ENCODE results near the gene SSH3.
"Not testable (repeated sequence)": the region's sequence is repeated elsewhere in the genome, so short reads cannot be mapped to it uniquely, and the experiment has no call there.

The SSH3 gene

DNA sequence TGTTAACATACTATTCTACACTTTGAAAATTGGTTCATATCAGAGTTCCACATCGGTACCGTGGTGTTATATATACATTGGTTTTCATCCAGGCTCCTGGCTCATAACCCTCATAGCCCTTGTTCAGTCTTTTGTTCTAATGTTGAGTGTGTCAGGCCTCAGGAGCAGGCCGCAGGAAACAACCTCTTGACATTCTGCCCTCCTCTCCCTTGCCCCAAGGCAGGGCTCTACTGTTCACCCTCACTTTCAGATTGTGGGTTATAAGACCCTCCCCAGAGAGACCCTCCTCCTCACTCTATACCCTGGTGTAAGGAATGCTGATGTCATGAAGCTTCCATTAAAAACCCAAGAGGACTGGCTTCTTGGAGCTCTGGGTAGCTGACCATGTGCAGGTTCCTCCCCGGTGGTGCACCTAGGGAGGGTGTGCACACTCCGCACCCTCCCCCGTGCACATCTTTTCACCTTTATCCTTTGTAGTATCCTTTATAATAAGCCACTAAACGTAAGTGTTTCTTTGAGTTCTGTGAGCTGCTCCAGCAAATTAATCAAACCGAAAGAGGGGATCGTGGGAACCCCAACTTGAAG is 12.1 kb downstream of the SSH3 start:
- DNase-seq (no peak), ATAC-seq (no peak)
- Mint-ChIP-seq H3K4me1 (peaks cover 43% of the 10 kb centered on the region), H3K27me3 (peaks cover 4% of the 10 kb centered on the region), H3K27ac (no peak overlapping the region), H3K36me3 (ENCODE audit: low read depth) (peaks cover 3% of the 10 kb centered on the region), H3K9me3 (no peaks in the 10 kb centered on the region), H3K4me3 (no peak overlapping the region)

GRCh38 chr11:67316882-67317204 is 13.5 kb downstream of the SSH3 start:
- ATAC-seq, result no peak
- H3K27me3 Mint-ChIP-seq, result peaks cover 4% of the 10 kb centered on the region
- DNase-seq, result no peak
- H3K27ac Mint-ChIP-seq, result peak overlapping the region; percentile 98
- peaks cover 3% of the 10 kb centered on the region for H3K36me3 Mint-ChIP-seq (ENCODE audit: low read depth)
- no peaks in the 10 kb centered on the region for H3K9me3 Mint-ChIP-seq
- peaks cover 38% of the 10 kb centered on the region for H3K4me1 Mint-ChIP-seq
- H3K4me3 Mint-ChIP-seq, result peak overlapping the region; percentile 94

- H3K4me1 Mint-ChIP-seq, result peaks cover 33% of the 10 kb centered on the region
- H3K27ac Mint-ChIP-seq, result peak overlapping the region; percentile 98
- no peaks in the 10 kb centered on the region for H3K9me3 Mint-ChIP-seq
- H3K4me3 Mint-ChIP-seq, result peak overlapping the region; percentile 94
- peak; percentile 99 for DNase-seq
- H3K27me3 Mint-ChIP-seq, result peaks cover 4% of the 10 kb centered on the region
- H3K36me3 Mint-ChIP-seq (ENCODE audit: low read depth), result peaks cover 3% of the 10 kb centered on the region
- peak; percentile 84 for ATAC-seq
Observed at GRCh38 chr11:67317205-67317887, 14.0 kb downstream of the SSH3 start.

GRCh38 chr11:67317888-67318555 is 14.7 kb downstream of the SSH3 start:
- H3K4me3 Mint-ChIP-seq, result peak overlapping the region; percentile 94
- H3K36me3 Mint-ChIP-seq (ENCODE audit: low read depth), result peaks cover 3% of the 10 kb centered on the region
- H3K27me3 Mint-ChIP-seq, result peaks cover 4% of the 10 kb centered on the region
- H3K9me3 Mint-ChIP-seq, result no peaks in the 10 kb centered on the region
- peaks cover 27% of the 10 kb centered on the region for H3K4me1 Mint-ChIP-seq
- ATAC-seq (peak; percentile 5), DNase-seq (no peak)
- H3K27ac Mint-ChIP-seq, result peak overlapping the region; percentile 98

DNA sequence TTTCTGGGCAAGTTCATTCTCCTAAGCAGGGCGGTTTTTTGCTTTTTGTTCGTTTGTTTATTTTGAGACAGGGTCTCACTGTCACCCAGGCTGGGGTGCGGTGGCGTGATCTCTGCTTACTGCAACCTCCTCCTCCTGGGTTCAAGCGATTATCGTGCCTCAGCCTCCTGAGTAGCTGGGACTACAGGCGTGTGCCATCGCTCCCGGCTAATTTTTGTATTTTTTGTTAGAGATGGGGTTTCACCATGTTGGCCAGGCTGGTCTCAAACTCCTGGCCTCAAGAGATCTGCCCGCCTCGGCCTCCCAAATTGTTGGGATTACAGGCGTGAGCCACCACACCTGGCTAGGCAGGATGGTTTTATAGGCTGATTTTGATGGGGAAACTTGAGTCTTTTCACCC is 15.5 kb downstream of the SSH3 start:
- Mint-ChIP-seq H3K4me1 (peaks cover 20% of the 10 kb centered on the region), H3K4me3 (peak overlapping the region; percentile 94)
- not testable (repeated sequence) for H3K36me3 Mint-ChIP-seq (ENCODE audit: low read depth); H3K27me3 Mint-ChIP-seq; ATAC-seq; DNase-seq; H3K9me3 Mint-ChIP-seq; H3K27ac Mint-ChIP-seq

GRCh38 chr11:67320011-67320410 is 16.7 kb downstream of the SSH3 start:
- Mint-ChIP-seq H3K4me3 (no peak overlapping the region), H3K27ac (no peak overlapping the region), H3K36me3 (ENCODE audit: low read depth) (peaks cover 3% of the 10 kb centered on the region)

GRCh38 chr11:67320691-67321090 is 17.4 kb downstream of the SSH3 start:
- Mint-ChIP-seq H3K4me1 (peaks cover 20% of the 10 kb centered on the region), H3K36me3 (ENCODE audit: low read depth) (peaks cover 3% of the 10 kb centered on the region), H3K9me3 (no peaks in the 10 kb centered on the region), H3K4me3 (no peak overlapping the region), H3K27me3 (peaks cover 4% of the 10 kb centered on the region), H3K27ac (no peak overlapping the region)
- DNase-seq, result no peak
- ATAC-seq, result no peak

More at GRCh38 chr11:67320011-67320410, 16.7 kb downstream of the SSH3 start:
- ATAC-seq (no peak), DNase-seq (no peak)
- Mint-ChIP-seq H3K27me3 (peaks cover 4% of the 10 kb centered on the region), H3K9me3 (no peaks in the 10 kb centered on the region), H3K4me1 (peaks cover 20% of the 10 kb centered on the region)

DNA sequence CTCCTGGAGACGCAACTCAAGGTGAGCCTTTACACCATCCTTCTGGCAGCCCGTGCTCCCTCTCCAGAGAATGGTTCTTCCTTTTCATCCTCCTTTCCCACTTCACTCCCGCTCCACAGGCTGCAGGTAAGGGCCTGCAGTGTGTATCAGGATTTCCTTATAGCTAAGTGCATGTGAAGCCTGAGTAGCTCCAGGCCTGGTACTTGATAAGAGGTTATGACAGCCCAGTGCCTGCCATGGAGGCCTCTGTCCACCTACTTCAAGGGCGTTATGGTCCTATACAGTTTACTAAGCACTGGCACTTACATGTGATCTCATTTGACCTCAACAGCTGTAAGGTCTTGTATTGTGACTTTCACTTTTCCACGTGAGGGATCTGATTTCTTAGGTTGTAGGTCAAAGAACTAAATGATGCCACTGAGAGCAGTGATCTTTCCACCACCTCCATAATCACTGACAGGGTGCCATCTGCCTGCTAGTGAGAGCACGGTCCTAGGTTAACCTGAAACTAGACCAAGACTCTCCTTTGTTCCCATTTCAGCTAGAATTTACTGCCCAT is 18.1 kb downstream of the SSH3 start:
- DNase-seq, result no peak
- no peaks in the 10 kb centered on the region for H3K9me3 Mint-ChIP-seq
- H3K4me3 Mint-ChIP-seq, result no peak overlapping the region
- peaks cover 4% of the 10 kb centered on the region for H3K27me3 Mint-ChIP-seq
- peaks cover 20% of the 10 kb centered on the region for H3K4me1 Mint-ChIP-seq
- H3K27ac Mint-ChIP-seq, result no peak overlapping the region
- ATAC-seq, result no peak
- H3K36me3 Mint-ChIP-seq (ENCODE audit: low read depth), result peaks cover 3% of the 10 kb centered on the region

GRCh38 chr11:67322049-67322448 is 18.7 kb downstream of the SSH3 start:
- ATAC-seq (no peak), DNase-seq (no peak)
- H3K4me1 Mint-ChIP-seq, result peaks cover 17% of the 10 kb centered on the region
- no peak overlapping the region for H3K4me3 Mint-ChIP-seq
- peaks cover 3% of the 10 kb centered on the region for H3K36me3 Mint-ChIP-seq (ENCODE audit: low read depth)
- no peaks in the 10 kb centered on the region for H3K9me3 Mint-ChIP-seq
- H3K27me3 Mint-ChIP-seq, result peaks cover 4% of the 10 kb centered on the region
- no peak overlapping the region for H3K27ac Mint-ChIP-seq

- Mint-ChIP-seq H3K4me1 (peaks cover 8% of the 10 kb centered on the region), H3K9me3 (no peaks in the 10 kb centered on the region), H3K27ac (no peak overlapping the region), H3K36me3 (ENCODE audit: low read depth) (no peaks in the 10 kb centered on the region), H3K4me3 (no peak overlapping the region), H3K27me3 (no peaks in the 10 kb centered on the region)
- DNase-seq (no peak), ATAC-seq (no peak)
Observed at GRCh38 chr11:67323526-67323925, 20.2 kb downstream of the SSH3 start.

- H3K27ac Mint-ChIP-seq, result no peak overlapping the region
- no peaks in the 10 kb centered on the region for H3K4me1 Mint-ChIP-seq
- H3K36me3 Mint-ChIP-seq (ENCODE audit: low read depth), result no peaks in the 10 kb centered on the region
- H3K27me3 Mint-ChIP-seq, result no peaks in the 10 kb centered on the region
- no peaks in the 10 kb centered on the region for H3K9me3 Mint-ChIP-seq
- DNase-seq, result no peak
- no peak for ATAC-seq
- no peak overlapping the region for H3K4me3 Mint-ChIP-seq
Observed at GRCh38 chr11:67332081-67332691, 28.9 kb downstream of the SSH3 start.

GRCh38 chr11:67337257-67337656 is 33.9 kb downstream of the SSH3 start:
- Mint-ChIP-seq H3K4me3 (no peak overlapping the region), H3K27ac (no peak overlapping the region), H3K4me1 (no peaks in the 10 kb centered on the region), H3K36me3 (ENCODE audit: low read depth) (no peaks in the 10 kb centered on the region), H3K27me3 (no peaks in the 10 kb centered on the region), H3K9me3 (no peaks in the 10 kb centered on the region)
- DNase-seq, result no peak
- no peak for ATAC-seq

DNA sequence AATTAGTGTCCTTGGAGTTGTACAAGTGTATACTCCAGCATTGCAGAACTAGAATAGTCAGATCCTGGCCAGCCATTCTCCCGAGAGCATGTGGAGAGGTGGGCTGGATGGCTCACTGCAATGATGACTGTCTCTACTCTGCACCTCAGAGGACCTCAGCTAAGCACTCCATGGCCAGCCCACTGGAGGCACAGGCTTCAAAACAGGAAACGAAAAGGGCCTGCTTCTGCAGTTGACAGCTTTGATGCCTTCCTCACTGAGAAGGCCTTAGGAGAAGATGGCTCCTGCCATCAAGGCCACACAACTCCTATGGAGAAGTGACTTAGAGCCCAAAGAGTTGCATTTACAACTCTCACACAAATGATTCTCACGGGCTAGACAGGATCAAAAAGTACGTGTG is 40.9 kb downstream of the SSH3 start:
- ATAC-seq (peak; percentile 56), DNase-seq (no peak)
- H3K36me3 Mint-ChIP-seq (ENCODE audit: low read depth), result no peaks in the 10 kb centered on the region
- H3K27ac Mint-ChIP-seq, result peak overlapping the region; percentile 76
- peaks cover 45% of the 10 kb centered on the region for H3K4me1 Mint-ChIP-seq
- H3K9me3 Mint-ChIP-seq, result no peaks in the 10 kb centered on the region
- no peaks in the 10 kb centered on the region for H3K27me3 Mint-ChIP-seq
- no peak overlapping the region for H3K4me3 Mint-ChIP-seq

DNA sequence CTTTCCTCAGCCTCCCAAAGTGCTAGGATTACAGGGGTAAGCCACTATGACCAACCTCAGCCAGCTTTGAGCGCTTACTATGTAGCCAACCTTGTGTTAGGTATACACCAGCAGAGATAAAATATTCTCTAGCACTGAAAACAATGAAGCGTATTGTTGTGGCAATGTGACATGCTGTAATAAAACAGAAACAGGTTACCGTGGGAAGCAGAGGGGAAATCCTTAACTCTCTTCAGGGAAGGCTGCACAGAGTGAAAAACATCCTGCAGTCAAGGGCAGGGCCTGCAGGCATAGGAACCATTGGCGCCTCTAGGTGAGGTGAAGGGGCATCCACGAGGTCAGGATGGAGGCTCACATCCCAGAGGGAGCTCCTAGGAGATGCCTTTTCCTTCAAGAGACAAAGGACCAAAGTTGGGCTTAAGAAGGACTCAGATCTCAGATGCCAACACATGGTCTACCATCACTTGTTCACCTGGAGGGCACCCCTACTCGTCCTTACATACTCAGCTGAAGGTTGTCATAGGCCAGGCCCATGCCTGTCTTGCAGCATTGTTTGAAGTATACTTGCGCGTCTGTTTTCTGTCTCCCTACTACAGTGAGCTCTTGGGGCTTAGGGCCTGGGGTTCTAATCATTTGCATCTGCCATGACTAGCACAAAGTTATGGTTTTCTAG is 42.1 kb downstream of the SSH3 start:
- DNase-seq (no peak), ATAC-seq (no peak)
- Mint-ChIP-seq H3K36me3 (ENCODE audit: low read depth) (no peaks in the 10 kb centered on the region), H3K4me1 (peaks cover 55% of the 10 kb centered on the region), H3K9me3 (no peaks in the 10 kb centered on the region), H3K27me3 (no peaks in the 10 kb centered on the region), H3K4me3 (no peak overlapping the region), H3K27ac (peak overlapping the region; percentile 61)

Data from activated naive CD8-positive, alpha-beta T cell treated with anti-CD3 and anti-CD28 coated beads, Interleukin-2, amount 50 U/mL, for 24 hours (primary cell).